ENCODE measurements around the gene MAPKAP1. TPM values are rescaled to one million over a fixed set of nuclear protein-coding genes. Genes with fewer than 3 reads are reported as not detected.
A peak's percentile ranks its signal among the peaks of the same experiment; 100 is the strongest.

MAPKAP1 gene
- total and polyA plus RNA-seq, 2 experiments from 2014 or later: 68.5 to 74.5 TPM

DNA sequence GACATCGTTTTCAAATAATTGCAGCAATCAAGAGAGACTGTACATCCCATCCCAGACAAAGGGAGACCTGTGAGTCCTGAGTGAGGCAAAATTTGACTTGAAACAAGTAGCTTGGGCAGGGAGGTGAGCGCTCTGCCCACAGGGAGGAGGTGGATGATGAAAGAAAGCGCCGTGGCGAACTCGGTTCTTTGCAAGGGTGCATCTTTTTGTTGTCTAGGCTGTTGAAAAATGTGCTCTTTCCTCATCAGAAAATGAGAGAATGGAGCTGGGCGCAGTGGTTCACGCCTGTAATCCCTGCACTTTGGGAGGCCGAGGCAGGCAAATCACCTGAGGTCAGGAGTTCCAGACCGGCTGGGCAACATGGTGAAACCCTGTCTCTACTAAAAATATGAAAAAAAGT lies 294.8 kb downstream of the MAPKAP1 start:
- Histone ChIP-seq H3K4me2 (ENCODE audit: unreplicated experiment) (no peak overlapping the region), H3F3A (ENCODE audit: insufficient read depth) (no peaks in the 10 kb centered on the region), H3K4me3 (no peak overlapping the region), H3K9me3 (ENCODE audit: low read depth) (no peaks in the 10 kb centered on the region), H3K27ac (no peak overlapping the region), H3K27me3 (replicated peaks; ENCODE audit: insufficient read depth) (no peaks in the 10 kb centered on the region), H3K9me2 (ENCODE audit: insufficient read depth) (no peaks in the 10 kb centered on the region), H2AFZ (no peak overlapping the region), H3K4me1 (ENCODE audit: insufficient read depth) (no peaks in the 10 kb centered on the region), H4K20me1 (ENCODE audit: insufficient read depth) (no peaks in the 10 kb centered on the region), H3K79me2 (ENCODE audit: insufficient read depth) (no peaks in the 10 kb centered on the region), H3K9ac (no peak overlapping the region), H3K36me3 (ENCODE audit: low read depth) (no peaks in the 10 kb centered on the region)
- 83 to 90% methylated on average over 10 of the region's 10 CpGs for WGBS, 2 experiments (ENCODE audit: low coverage in 1 of 2, low lambda C conversion rate in 2 of 2, missing lambda C conversion rate in 2 of 2)
- in situ Hi-C loops (cut with MboI): no loop called here
- no peak for DNase-seq
- TF ChIP-seq EZH2phosphoT487 (IDR thresholded peaks at IDR 0.05; ENCODE audit: insufficient read depth, low read depth) (no peak), EZH2 (IDR thresholded peaks at IDR 0.05; ENCODE audit: insufficient read depth, poor library complexity, severe bottlenecking) (no peak)

DNA sequence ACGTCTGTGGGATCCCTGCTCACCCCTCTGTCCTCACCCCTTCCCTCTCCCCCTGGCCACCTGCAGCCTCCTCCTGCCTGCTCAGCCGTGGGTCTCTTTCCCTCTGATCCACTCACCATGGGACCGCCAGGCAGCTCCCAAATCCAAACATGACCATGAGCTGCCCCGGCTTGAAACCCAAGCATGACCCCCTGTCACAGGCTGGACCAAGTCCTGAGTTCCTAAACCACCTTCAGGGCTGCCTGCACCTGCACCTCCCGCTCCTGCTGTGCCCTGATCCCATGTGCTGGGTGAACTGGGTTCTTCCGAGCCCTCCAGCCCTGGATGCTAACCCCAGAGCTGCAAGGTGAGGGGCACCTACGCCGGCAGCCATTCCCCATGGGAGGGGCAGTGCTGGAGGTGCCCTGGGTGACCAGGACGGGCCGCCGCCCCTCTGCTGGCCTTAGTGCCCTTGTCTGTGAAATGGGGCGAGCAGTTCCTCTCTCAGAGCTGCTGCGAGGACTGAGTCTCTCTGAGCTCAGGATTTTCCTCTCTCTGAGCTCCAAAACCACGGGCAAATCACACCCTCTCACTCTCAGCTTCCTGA lies 295.7 kb downstream of the MAPKAP1 start:
- Histone ChIP-seq H3K36me3 (ENCODE audit: low read depth) (no peaks in the 10 kb centered on the region), H2AFZ (no peak overlapping the region), H3K9ac (no peak overlapping the region), H3K27ac (no peak overlapping the region), H3K27me3 (replicated peaks; ENCODE audit: insufficient read depth) (no peaks in the 10 kb centered on the region), H3F3A (ENCODE audit: insufficient read depth) (no peaks in the 10 kb centered on the region), H3K4me1 (ENCODE audit: insufficient read depth) (no peaks in the 10 kb centered on the region), H4K20me1 (ENCODE audit: insufficient read depth) (no peaks in the 10 kb centered on the region), H3K79me2 (ENCODE audit: insufficient read depth) (no peaks in the 10 kb centered on the region), H3K9me2 (ENCODE audit: insufficient read depth) (no peaks in the 10 kb centered on the region), H3K4me3 (no peak overlapping the region), H3K9me3 (ENCODE audit: low read depth) (no peaks in the 10 kb centered on the region), H3K4me2 (ENCODE audit: unreplicated experiment) (no peak overlapping the region)
- DNase-seq: no peak
- in situ Hi-C loops (cut with MboI): no loop called here
- TF ChIP-seq EZH2phosphoT487 (IDR thresholded peaks at IDR 0.05; ENCODE audit: insufficient read depth, low read depth): no peak
- TF ChIP-seq EZH2 (IDR thresholded peaks at IDR 0.05; ENCODE audit: insufficient read depth, poor library complexity, severe bottlenecking): no peak
- WGBS, 2 experiments (ENCODE audit: low coverage in 1 of 2, low lambda C conversion rate in 2 of 2, missing lambda C conversion rate in 2 of 2): 77 to 78% methylated on average over 13 to 14 of the region's 14 CpGs

- no peaks in the 10 kb centered on the region for H3K79me2 ChIP-seq (ENCODE audit: insufficient read depth)
- no peaks in the 10 kb centered on the region for H3K27me3 ChIP-seq (replicated peaks; ENCODE audit: insufficient read depth)
- H3F3A ChIP-seq (ENCODE audit: insufficient read depth): no peaks in the 10 kb centered on the region
- in situ Hi-C loops (cut with MboI): no loop called here
- no peak overlapping the region for H3K4me3 ChIP-seq
- no peaks in the 10 kb centered on the region for H3K9me3 ChIP-seq (ENCODE audit: low read depth)
- no peaks in the 10 kb centered on the region for H3K9me2 ChIP-seq (ENCODE audit: insufficient read depth)
- 96 to 98% methylated on average over 21 to 24 of the region's 24 CpGs for WGBS, 2 experiments (ENCODE audit: low coverage in 1 of 2, low lambda C conversion rate in 2 of 2, missing lambda C conversion rate in 2 of 2)
- no peak overlapping the region for H2AFZ ChIP-seq
- DNase-seq: no peak
- H3K36me3 ChIP-seq (ENCODE audit: low read depth): no peaks in the 10 kb centered on the region
- H3K4me1 ChIP-seq (ENCODE audit: insufficient read depth): no peaks in the 10 kb centered on the region
- H3K9ac ChIP-seq: no peak overlapping the region
- no peak for TF ChIP-seq EZH2 (IDR thresholded peaks at IDR 0.05; ENCODE audit: insufficient read depth, poor library complexity, severe bottlenecking)
- no peak for TF ChIP-seq EZH2phosphoT487 (IDR thresholded peaks at IDR 0.05; ENCODE audit: insufficient read depth, low read depth)
- H3K4me2 ChIP-seq (ENCODE audit: unreplicated experiment): no peak overlapping the region
- H3K27ac ChIP-seq: no peak overlapping the region
- no peaks in the 10 kb centered on the region for H4K20me1 ChIP-seq (ENCODE audit: insufficient read depth)
Measured at GRCh38 chr9:125410522-125410894, 296.5 kb downstream of the MAPKAP1 start.

DNA sequence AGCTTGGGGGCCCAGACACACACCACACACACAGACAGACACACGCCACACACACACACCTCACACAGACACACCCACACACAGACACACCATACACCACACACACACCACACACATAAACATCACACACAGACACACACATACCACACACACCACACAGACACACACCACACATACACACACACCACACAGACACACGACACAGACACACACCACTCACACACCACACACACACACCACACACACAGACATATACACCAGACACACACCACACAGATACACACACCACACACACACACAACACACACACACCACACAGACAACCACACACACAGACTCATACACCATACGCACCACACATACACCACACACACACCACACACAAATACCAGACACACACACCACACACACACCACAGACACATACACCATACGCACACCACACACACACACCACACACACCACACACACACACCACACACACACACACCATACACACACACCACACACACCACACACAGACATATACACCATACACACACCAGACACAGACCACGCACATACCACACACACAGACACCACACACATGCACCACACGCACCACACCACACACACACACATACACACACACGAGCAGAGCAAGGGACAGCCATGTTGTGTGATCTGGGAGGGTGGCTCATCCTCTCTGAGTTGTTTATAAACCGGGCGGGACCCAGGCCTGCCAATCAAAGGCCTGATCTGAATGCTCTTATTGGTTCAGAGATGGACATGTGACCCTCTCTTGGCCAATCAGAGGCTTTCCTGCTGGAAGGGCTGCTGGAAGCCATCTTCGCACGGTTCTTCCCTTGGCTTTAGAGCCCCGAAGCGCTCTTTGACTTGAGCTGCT lies 297.1 kb downstream of the MAPKAP1 start:
- in situ Hi-C loops (cut with MboI): loop anchor here (10.0 kb wide), 1 partner anchor 815 kb away; no protein-coding TSS in a partner anchor
- WGBS, 2 experiments (ENCODE audit: low coverage in 1 of 2, low lambda C conversion rate in 2 of 2, missing lambda C conversion rate in 2 of 2): 97% methylated on average over 10 to 13 of the region's 13 CpGs
- no peak overlapping the region for H3K4me3 ChIP-seq

More for the DNA sequence above, 297.1 kb downstream of the MAPKAP1 start:
- Histone ChIP-seq H3K4me2 (ENCODE audit: unreplicated experiment) (no peak overlapping the region), H3K9me3 (ENCODE audit: low read depth) (no peaks in the 10 kb centered on the region), H4K20me1 (ENCODE audit: insufficient read depth) (no peaks in the 10 kb centered on the region), H2AFZ (no peak overlapping the region), H3K27me3 (replicated peaks; ENCODE audit: insufficient read depth) (no peaks in the 10 kb centered on the region), H3K9me2 (ENCODE audit: insufficient read depth) (no peaks in the 10 kb centered on the region), H3F3A (ENCODE audit: insufficient read depth) (no peaks in the 10 kb centered on the region), H3K4me1 (ENCODE audit: insufficient read depth) (no peaks in the 10 kb centered on the region), H3K27ac (no peak overlapping the region), H3K9ac (no peak overlapping the region), H3K36me3 (ENCODE audit: low read depth) (no peaks in the 10 kb centered on the region), H3K79me2 (ENCODE audit: insufficient read depth) (no peaks in the 10 kb centered on the region)
- no peak for TF ChIP-seq EZH2phosphoT487 (IDR thresholded peaks at IDR 0.05; ENCODE audit: insufficient read depth, low read depth)
- no peak for TF ChIP-seq EZH2 (IDR thresholded peaks at IDR 0.05; ENCODE audit: insufficient read depth, poor library complexity, severe bottlenecking)
- DNase-seq: peak; percentile 42

Measured in GM23248 (cell line).